Esophagus muscularis mucosa (tissue), 4 donors: Measurements from ENCODE around the gene SNAP47. TPM values are rescaled to one million over a fixed set of nuclear protein-coding genes. Genes with fewer than 3 reads are reported as not detected.

ENCODE experiments used
- DNase-seq: peaks from one replicate; pipeline ENCODE4 v3.0.0-alpha.2; 2017; ENCODE audit errors: extremely low spot score
- H3K27ac ChIP-seq, 4 donors: fragments of 200-600 bp; sonication (generic); replicated peaks in 1 of 4; 1 replicate in 3 of 4; 2 replicates in 1 of 4; pipeline ENCODE4 v1.5.1; 2016 to 2019; ENCODE audit warnings: mild to moderate bottlenecking in 1 of 4
- H3K27me3 ChIP-seq, 4 donors: fragments of 200-600 bp; sonication (generic); one replicate each; pipeline versions ENCODE4 v1.5.1 to v1.6.0; 2016 to 2019
- H3K36me3 ChIP-seq, 4 donors: fragments of 200-600 bp; sonication (generic); one replicate each; pipeline ENCODE4 v1.5.1; 2016 to 2019
- H3K4me1 ChIP-seq, 4 donors: fragments of 200-600 bp; sonication (generic); one replicate each; pipeline ENCODE4 v1.5.1; 2016 to 2019
- H3K4me3 ChIP-seq, 4 donors: fragments of 200-600 bp; sonication (generic); 1 replicate in 2 of 4; 2 replicates in 2 of 4; pipeline ENCODE4 v1.5.1; 2016 to 2019; ENCODE audit warnings: mild to moderate bottlenecking in 4 of 4, moderate library complexity in 1 of 4
- H3K9me3 ChIP-seq, 4 donors: fragments of 200-600 bp; sonication (generic); 1 replicate in 3 of 4; 2 replicates in 1 of 4; pipeline ENCODE4 v1.5.1; 2016 to 2019
- EP300 ChIP-seq: sonication (generic); formaldehyde crosslinking; IDR thresholded peaks from one replicate; pipeline ENCODE4 v1.6.1; 2017; ENCODE audit warnings: antibody characterized with exemption
- POLR2A ChIP-seq: fragments of 450-650 bp; IDR thresholded peaks from one replicate; pipeline ENCODE4 v1.6.1; 2017; ENCODE audit warnings: antibody characterized with exemption, moderate library complexity, mild to moderate bottlenecking, low read depth
- POLR2AphosphoS5 ChIP-seq, 2 donors: sonication (generic); formaldehyde crosslinking; IDR thresholded peaks; one replicate each; pipeline ENCODE4 v1.6.1; 2017; ENCODE audit warnings: antibody characterized with exemption in 2 of 2
- WGBS: methylation state at CpG from one replicate; pipeline ENCODE4 v1.1.5; 2018; 5-methylcytosine and 5-hydroxymethylcytosine counted together
- intact Hi-C: fragments of 100-400 bp; cut with DNase I; formaldehyde crosslinking; loops from one replicate; pipeline ENCODE4 v1.15.1; 2023
- total RNA-seq, 4 donors: library from RNA; depleted of rRNA; stranded (reverse); fragments of >200 nt; gene quantifications; one replicate each; pipeline versions ENCODE4 v1.1.0 to v1.2.1, GENCODE V29; 2016
- TF ChIP-seq, protein P1 (sequence below), 3 experiments: fragments of 200-600 bp in 2 of 3; fragments of 450-650 bp in 1 of 3; sonication (generic) in 2 of 3; IDR thresholded peaks; one replicate each; pipeline ENCODE4 v1.5.1; 2017 to 2019; ENCODE audit warnings: antibody characterized with exemption in 3 of 3, mild to moderate bottlenecking in 2 of 3, moderate library complexity in 1 of 3

Gene SNAP47
- total RNA-seq, 4 donors from 2014 or later = 26.6 to 41.0 (median 38.8) TPM

DNA sequence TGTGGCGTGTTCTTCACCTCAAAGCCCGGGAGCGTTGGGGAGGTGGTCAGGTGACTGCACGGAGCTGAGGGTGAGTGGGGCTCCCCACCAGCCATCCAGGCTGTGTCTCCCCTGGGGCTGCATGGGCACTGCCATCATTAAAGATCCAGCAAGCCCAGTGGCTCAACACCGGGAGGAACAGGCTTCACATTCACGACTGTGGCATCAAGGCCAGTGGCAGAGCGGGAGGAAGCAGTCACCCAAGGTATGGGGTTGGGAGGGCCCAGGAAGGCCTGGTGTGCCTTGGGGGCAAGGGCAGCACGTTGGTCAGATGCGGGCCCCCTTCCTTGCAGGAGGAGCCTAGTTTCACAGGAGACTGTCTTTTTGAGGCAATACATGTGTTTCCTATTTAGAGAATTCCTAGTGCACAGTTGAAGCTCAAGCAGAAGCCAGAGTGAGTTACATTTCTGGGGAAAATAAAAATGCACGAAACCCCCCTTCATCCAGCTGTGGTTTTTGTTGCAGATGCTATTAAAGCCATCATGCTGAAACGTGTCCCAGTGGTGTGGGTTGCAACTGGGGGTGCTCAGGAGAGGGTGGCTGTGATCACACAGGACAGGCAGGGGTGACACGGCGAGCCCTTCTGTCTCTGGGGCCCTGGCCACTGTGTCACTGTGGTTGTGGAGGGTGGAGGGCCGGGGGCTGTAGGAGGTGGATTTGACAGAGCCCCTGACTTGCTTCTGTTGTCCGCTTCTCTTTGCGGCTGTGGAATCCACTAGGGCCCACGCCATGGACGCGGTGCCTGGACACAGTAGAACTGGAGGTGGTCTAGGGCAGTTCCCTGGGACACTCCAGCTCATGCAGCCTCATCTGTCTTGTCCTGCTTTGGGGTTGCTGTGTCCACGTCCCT, 34.1 kb downstream of the SNAP47 start:
- no peak overlapping the region for H3K27ac ChIP-seq
- no peaks in the 10 kb centered on the region for H3K9me3 ChIP-seq
- peaks cover 0 to 10% (median 2%) of the 10 kb centered on the region in 4 donors for H3K4me1 ChIP-seq
- no peak for DNase-seq
- 91% methylated on average over 18 of the region's 20 CpGs for WGBS
- no peak overlapping the region for H3K4me3 ChIP-seq
- H3K36me3 ChIP-seq = peaks cover 7 to 83% (median 70%) of the 10 kb centered on the region in 4 donors
- H3K27me3 ChIP-seq = no peaks in the 10 kb centered on the region
- no peak for TF ChIP-seq EP300
- TF ChIP-seq, protein P1, sequence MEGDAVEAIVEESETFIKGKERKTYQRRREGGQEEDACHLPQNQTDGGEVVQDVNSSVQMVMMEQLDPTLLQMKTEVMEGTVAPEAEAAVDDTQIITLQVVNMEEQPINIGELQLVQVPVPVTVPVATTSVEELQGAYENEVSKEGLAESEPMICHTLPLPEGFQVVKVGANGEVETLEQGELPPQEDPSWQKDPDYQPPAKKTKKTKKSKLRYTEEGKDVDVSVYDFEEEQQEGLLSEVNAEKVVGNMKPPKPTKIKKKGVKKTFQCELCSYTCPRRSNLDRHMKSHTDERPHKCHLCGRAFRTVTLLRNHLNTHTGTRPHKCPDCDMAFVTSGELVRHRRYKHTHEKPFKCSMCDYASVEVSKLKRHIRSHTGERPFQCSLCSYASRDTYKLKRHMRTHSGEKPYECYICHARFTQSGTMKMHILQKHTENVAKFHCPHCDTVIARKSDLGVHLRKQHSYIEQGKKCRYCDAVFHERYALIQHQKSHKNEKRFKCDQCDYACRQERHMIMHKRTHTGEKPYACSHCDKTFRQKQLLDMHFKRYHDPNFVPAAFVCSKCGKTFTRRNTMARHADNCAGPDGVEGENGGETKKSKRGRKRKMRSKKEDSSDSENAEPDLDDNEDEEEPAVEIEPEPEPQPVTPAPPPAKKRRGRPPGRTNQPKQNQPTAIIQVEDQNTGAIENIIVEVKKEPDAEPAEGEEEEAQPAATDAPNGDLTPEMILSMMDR (IDR thresholded peaks at IDR 0.05) = no peak
- TF ChIP-seq POLR2AphosphoS5 (IDR thresholded peaks at IDR 0.05) = no peak
- no peak for TF ChIP-seq POLR2A
- intact Hi-C loops = loop anchor here (10.0 kb wide), 1 partner anchor 316 kb away; the partner anchor contains the start of gene ARF1

DNA sequence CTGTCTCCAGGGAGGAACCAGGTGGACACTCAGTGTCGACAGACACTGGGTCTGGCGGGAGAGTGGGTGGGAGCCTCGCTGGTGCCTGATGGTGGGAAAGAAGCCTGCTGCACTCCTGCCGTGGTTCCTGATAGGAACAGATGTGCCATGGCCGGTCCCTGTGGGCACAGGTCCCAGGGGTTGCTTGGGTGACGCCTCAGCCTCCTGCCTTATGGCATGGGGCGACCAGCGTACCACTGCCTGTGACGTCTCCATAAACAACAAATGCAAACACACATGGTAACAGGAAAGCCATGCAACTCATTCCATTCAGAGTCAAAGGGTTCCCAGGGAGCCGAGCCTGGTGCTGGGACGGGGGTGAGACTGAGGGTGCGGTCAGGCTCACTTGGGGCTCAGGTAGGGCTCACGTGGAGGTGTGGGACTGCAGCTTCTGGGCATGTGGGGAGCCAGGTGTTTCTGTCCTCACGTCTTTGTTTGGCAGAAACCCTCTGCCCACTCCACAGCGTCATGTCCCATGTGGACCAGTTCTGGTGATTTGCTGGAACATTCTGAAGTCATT, 34.8 kb downstream of the SNAP47 start:
- H3K27ac ChIP-seq = no peak overlapping the region
- 94% methylated on average over 15 of the region's 15 CpGs for WGBS
- no peak overlapping the region for H3K4me3 ChIP-seq
- H3K9me3 ChIP-seq = no peaks in the 10 kb centered on the region
- no peaks in the 10 kb centered on the region for H3K27me3 ChIP-seq
- H3K4me1 ChIP-seq = peaks cover 0 to 17% (median 8%) of the 10 kb centered on the region in 4 donors
- no peak for TF ChIP-seq EP300
- no peak for TF ChIP-seq POLR2AphosphoS5 (IDR thresholded peaks at IDR 0.05)
- TF ChIP-seq, protein P1 (IDR thresholded peaks at IDR 0.05) = no peak
- no peak for TF ChIP-seq POLR2A
- DNase-seq = no peak
- H3K36me3 ChIP-seq = peaks cover 7 to 80% (median 68%) of the 10 kb centered on the region in 4 donors
- intact Hi-C loops = loop anchor here (10.0 kb wide), 1 partner anchor 315 kb away; the partner anchor contains the start of gene ARF1

DNA sequence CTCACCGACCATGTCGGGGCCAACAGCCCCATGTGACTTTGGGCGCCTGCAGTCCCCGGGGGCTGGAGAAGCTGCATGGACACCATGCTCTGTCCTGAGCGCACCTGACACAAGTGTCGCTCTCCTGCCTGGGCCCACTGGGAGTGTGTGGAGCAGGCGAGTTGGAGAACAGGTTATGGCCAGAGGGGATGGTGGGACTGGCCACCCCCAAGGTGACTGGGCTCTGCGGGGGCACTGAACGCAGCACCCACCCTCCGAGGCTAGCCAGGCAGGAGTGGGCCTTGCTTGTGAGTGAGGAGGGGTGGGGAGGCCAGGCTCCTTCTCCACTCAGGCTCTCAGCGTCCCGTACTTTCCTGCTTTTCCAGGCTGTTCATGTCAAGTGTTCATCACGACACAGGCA, 35.6 kb downstream of the SNAP47 start:
- H3K36me3 ChIP-seq = peaks cover 7 to 77% (median 67%) of the 10 kb centered on the region in 4 donors
- TF ChIP-seq, protein P1 (IDR thresholded peaks at IDR 0.05) = no peak
- TF ChIP-seq POLR2A (no peak), POLR2AphosphoS5 (IDR thresholded peaks at IDR 0.05) (no peak), EP300 (no peak)

DNA sequence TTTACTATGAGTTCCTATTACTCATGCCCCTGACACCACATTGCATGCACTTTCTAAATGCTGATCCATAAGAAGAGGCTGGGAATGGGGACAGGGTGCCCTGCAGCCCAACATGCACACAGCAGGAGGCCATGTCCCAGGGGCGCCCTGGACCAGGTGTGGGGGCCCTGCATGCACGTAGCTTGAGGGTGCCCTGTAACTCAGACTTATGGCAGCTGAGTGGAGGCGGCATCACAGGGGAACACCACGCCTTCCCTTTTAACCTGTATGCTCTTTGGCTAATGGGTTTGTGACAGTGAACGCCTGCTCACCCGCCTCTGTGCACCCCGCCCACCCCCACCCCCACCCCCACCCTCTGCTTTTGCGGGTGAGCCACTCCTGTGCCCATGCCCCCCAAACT, 36.1 kb downstream of the SNAP47 start:
- no peak overlapping the region for H3K4me3 ChIP-seq
- no peak overlapping the region for H3K27ac ChIP-seq
- H3K4me1 ChIP-seq = peaks cover 0 to 29% (median 17%) of the 10 kb centered on the region in 4 donors
- peaks cover 12 to 77% (median 69%) of the 10 kb centered on the region in 4 donors for H3K36me3 ChIP-seq
- intact Hi-C loops = no loop called here
- DNase-seq = no peak
- TF ChIP-seq POLR2A (no peak), POLR2AphosphoS5 (IDR thresholded peaks at IDR 0.05) (no peak), EP300 (no peak)
- TF ChIP-seq, protein P1 (IDR thresholded peaks at IDR 0.05) = no peak
- no peaks in the 10 kb centered on the region for H3K27me3 ChIP-seq
- WGBS = 100% methylated on average over 5 of the region's 8 CpGs
- H3K9me3 ChIP-seq = no peaks in the 10 kb centered on the region

More for the DNA sequence above, 35.6 kb downstream of the SNAP47 start:
- H3K27me3 ChIP-seq = no peaks in the 10 kb centered on the region
- peaks cover 0 to 25% (median 15%) of the 10 kb centered on the region in 4 donors for H3K4me1 ChIP-seq
- no peaks in the 10 kb centered on the region for H3K9me3 ChIP-seq
- no peak overlapping the region for H3K4me3 ChIP-seq
- 94% methylated on average over 11 of the region's 13 CpGs for WGBS
- DNase-seq = no peak
- H3K27ac ChIP-seq = no peak overlapping the region
- intact Hi-C loops = no loop called here
